Neural cell (in vitro differentiated cells): Measurements from ENCODE around the gene S100A12. TPM values are rescaled to one million over a fixed set of nuclear protein-coding genes. Genes with fewer than 3 reads are reported as not detected.

Experiments
- H2AFZ ChIP-seq: fragments of 200-600, 300-800 bp; sonication (generic), shearing (Covaris generic); 2 replicates; pipeline ENCODE4 v1.6.0; 2014; ENCODE audit warnings: low read depth, mild to moderate bottlenecking, antibody characterized with exemption, low read length, moderate library complexity
- H3F3A ChIP-seq: fragments of 200-600 bp; shearing (Covaris generic); 2 replicates; pipeline ENCODE4 v1.6.1; 2016; ENCODE audit warnings: mild to moderate bottlenecking, moderate library complexity, mixed read lengths, antibody characterized with exemption, low read length; ENCODE audit not compliant: insufficient read depth, poor library complexity, severe bottlenecking
- H3K27ac ChIP-seq: fragments of 200-600, 300-800 bp; sonication (generic), shearing (Covaris generic); 2 replicates; pipeline ENCODE4 v1.5.1; 2014; ENCODE audit warnings: mild to moderate bottlenecking, low read length, moderate library complexity
- H3K27me3 ChIP-seq: fragments of 300-800, 200-600 bp; sonication (generic), shearing (Covaris generic); 2 replicates; pipeline ENCODE4 v1.6.0; 2014; ENCODE audit warnings: mild to moderate bottlenecking, low read depth, low read length, moderate library complexity; ENCODE audit not compliant: insufficient read depth
- H3K36me3 ChIP-seq: fragments of 300-800, 200-600 bp; sonication (generic), shearing (Covaris generic); 2 replicates; pipeline ENCODE4 v1.5.1; 2014; ENCODE audit warnings: mild to moderate bottlenecking, antibody characterized with exemption, low read length, moderate library complexity; ENCODE audit not compliant: insufficient read depth
- H3K4me2 ChIP-seq: fragments of 300-800, 200-600 bp; sonication (generic), shearing (Covaris generic); 2 replicates; pipeline ENCODE4 v1.6.0; 2014; ENCODE audit warnings: mild to moderate bottlenecking, low read length
- H3K4me3 ChIP-seq: fragments of 300-800, 200-600 bp; sonication (generic), shearing (Covaris generic); 2 replicates; pipeline ENCODE4 v1.5.1; 2014; ENCODE audit warnings: mild to moderate bottlenecking, low read length, moderate library complexity
- H3K79me2 ChIP-seq: fragments of 200-600 bp; shearing (Covaris generic); replicated peaks from 2 replicates; pipeline ENCODE4 v1.6.0; 2014; ENCODE audit warnings: mild to moderate bottlenecking, low read length, moderate library complexity; ENCODE audit not compliant: insufficient read depth
- H3K9ac ChIP-seq: fragments of 300-800, 200-600 bp; sonication (generic), shearing (Covaris generic); 2 replicates; pipeline ENCODE4 v1.6.1; 2016; ENCODE audit warnings: mild to moderate bottlenecking, low read length, mixed read lengths
- H3K9me2 ChIP-seq: fragments of 200-600 bp; shearing (Covaris generic); 2 replicates; pipeline ENCODE4 v1.6.1; 2016; ENCODE audit warnings: mild to moderate bottlenecking, low read length, mixed read lengths; ENCODE audit not compliant: insufficient read depth
- H3K9me3 ChIP-seq: fragments of 200-600, 300-800 bp; sonication (generic), shearing (Covaris generic); 2 replicates; pipeline ENCODE4 v1.6.1; 2016; ENCODE audit warnings: mild to moderate bottlenecking, mixed run types, low read length, moderate library complexity, mixed read lengths
- H4K20me1 ChIP-seq: fragments of 200-600 bp; shearing (Covaris generic); 2 replicates; pipeline ENCODE4 v1.6.1; 2016; ENCODE audit warnings: mild to moderate bottlenecking, mixed run types; ENCODE audit not compliant: insufficient read depth
- EP300 ChIP-seq: fragments of 450-650 bp; conservative IDR thresholded peaks from 2 replicates; pipeline ENCODE4 v1.6.1; 2014; ENCODE audit warnings: antibody characterized with exemption, mild to moderate bottlenecking, moderate library complexity; ENCODE audit not compliant: poor library complexity, severe bottlenecking
- EZH2 ChIP-seq: fragments of 200-600, 300-800 bp; shearing (Covaris generic), sonication (generic); IDR thresholded peaks from 2 replicates; pipeline ENCODE4 v1.6.1; 2014; ENCODE audit warnings: antibody characterized with exemption, low read length, borderline replicate concordance, mild to moderate bottlenecking; ENCODE audit not compliant: insufficient read depth, poor library complexity, severe bottlenecking
- MXI1 ChIP-seq: fragments of 450-650 bp; conservative IDR thresholded peaks from 2 replicates; pipeline ENCODE4 v1.6.1; 2014; ENCODE audit warnings: antibody characterized with exemption, mild to moderate bottlenecking; ENCODE audit not compliant: poor library complexity, severe bottlenecking
- POLR2AphosphoS5 ChIP-seq: IDR thresholded peaks from 2 replicates; pipeline ENCODE4 v1.6.1; 2012
- RAD21 ChIP-seq: fragments of 450-650 bp; conservative IDR thresholded peaks from 2 replicates; pipeline ENCODE4 v1.6.1; 2014; ENCODE audit warnings: antibody characterized with exemption, mild to moderate bottlenecking, moderate library complexity
- SMC3 ChIP-seq: fragments of 450-650 bp; conservative IDR thresholded peaks from 2 replicates; pipeline ENCODE4 v1.6.1; 2014; ENCODE audit warnings: antibody characterized with exemption, mild to moderate bottlenecking, moderate library complexity; ENCODE audit not compliant: poor library complexity
- TAF1 ChIP-seq: IDR thresholded peaks from 2 replicates; pipeline ENCODE4 v1.6.1; 2012; ENCODE audit warnings: low read depth
- polyA plus RNA-seq: library from polyadenylated mRNA; depleted of rRNA; stranded (reverse); fragments of >200 nt; gene quantifications from 2 replicates; pipeline ENCODE4 v1.2.3, GENCODE V29; 2014
- TF ChIP-seq, protein P1 (sequence below): IDR thresholded peaks from 2 replicates; pipeline ENCODE4 v1.6.1; 2012; ENCODE audit warnings: borderline replicate concordance
- TF ChIP-seq, protein P2 (sequence below): fragments of 450-650 bp; IDR thresholded peaks from 2 replicates; pipeline ENCODE4 v1.5.1; 2014; ENCODE audit warnings: antibody characterized with exemption, mild to moderate bottlenecking, moderate library complexity; ENCODE audit not compliant: poor library complexity, severe bottlenecking

The S100A12 gene
- polyA plus RNA-seq, 1 donor from 2014 or later, result not detected

DNA sequence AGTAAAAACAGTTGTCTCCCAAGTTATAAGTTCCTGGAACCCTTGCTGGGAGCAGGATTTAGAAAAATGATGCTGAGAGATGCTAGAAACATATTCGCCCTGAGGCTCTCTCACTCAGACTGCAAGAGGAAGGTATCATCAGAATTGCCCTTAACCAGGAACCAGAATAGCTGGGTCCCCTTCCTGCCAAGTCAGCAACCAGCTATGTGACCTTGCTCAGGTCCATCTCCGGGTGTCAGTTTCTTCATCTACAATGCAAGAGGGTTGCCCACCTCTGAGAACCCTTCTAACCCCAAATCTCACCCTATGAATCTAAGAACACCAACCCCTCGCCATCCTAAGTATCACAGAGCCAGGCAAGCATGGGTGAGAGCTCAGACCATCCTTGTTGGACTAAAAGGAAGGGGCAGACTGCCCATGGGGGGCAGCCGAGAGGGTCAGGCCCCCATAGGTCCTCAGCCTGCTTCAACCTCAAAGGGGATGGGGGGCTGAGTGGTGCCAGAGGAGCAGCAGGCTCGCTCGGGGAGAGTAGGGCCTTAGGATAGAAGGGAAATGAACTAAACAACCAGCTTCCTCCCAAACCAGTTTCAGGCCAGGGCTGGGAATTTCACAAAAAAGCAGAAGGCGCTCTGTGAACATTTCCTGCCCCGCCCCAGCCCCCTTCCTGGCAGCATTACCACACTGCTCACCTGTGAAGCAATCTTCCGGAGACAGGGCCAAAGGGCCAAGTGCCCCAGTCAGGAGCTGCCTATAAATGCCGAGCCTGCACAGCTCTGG, 18.2 kb downstream of the S100A12 start:
- Histone ChIP-seq H3K4me2 (no peak overlapping the region), H3K9me3 (no peaks in the 10 kb centered on the region), H3K9me2 (no peaks in the 10 kb centered on the region), H3K79me2 (no peaks in the 10 kb centered on the region), H3K36me3 (no peaks in the 10 kb centered on the region), H3K9ac (no peak overlapping the region), H3F3A (no peaks in the 10 kb centered on the region), H3K27ac (no peak overlapping the region), H3K4me3 (no peak overlapping the region), H2AFZ (no peak overlapping the region), H4K20me1 (no peaks in the 10 kb centered on the region), H3K27me3 (no peaks in the 10 kb centered on the region)
- TF ChIP-seq MXI1 (no peak), EP300 (no peak), SMC3 (no peak), TAF1 (no peak), POLR2AphosphoS5 (no peak), RAD21 (no peak), EZH2 (no peak)
- TF ChIP-seq, protein P1, sequence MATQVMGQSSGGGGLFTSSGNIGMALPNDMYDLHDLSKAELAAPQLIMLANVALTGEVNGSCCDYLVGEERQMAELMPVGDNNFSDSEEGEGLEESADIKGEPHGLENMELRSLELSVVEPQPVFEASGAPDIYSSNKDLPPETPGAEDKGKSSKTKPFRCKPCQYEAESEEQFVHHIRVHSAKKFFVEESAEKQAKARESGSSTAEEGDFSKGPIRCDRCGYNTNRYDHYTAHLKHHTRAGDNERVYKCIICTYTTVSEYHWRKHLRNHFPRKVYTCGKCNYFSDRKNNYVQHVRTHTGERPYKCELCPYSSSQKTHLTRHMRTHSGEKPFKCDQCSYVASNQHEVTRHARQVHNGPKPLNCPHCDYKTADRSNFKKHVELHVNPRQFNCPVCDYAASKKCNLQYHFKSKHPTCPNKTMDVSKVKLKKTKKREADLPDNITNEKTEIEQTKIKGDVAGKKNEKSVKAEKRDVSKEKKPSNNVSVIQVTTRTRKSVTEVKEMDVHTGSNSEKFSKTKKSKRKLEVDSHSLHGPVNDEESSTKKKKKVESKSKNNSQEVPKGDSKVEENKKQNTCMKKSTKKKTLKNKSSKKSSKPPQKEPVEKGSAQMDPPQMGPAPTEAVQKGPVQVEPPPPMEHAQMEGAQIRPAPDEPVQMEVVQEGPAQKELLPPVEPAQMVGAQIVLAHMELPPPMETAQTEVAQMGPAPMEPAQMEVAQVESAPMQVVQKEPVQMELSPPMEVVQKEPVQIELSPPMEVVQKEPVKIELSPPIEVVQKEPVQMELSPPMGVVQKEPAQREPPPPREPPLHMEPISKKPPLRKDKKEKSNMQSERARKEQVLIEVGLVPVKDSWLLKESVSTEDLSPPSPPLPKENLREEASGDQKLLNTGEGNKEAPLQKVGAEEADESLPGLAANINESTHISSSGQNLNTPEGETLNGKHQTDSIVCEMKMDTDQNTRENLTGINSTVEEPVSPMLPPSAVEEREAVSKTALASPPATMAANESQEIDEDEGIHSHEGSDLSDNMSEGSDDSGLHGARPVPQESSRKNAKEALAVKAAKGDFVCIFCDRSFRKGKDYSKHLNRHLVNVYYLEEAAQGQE, result no peak
- TF ChIP-seq, protein P2, sequence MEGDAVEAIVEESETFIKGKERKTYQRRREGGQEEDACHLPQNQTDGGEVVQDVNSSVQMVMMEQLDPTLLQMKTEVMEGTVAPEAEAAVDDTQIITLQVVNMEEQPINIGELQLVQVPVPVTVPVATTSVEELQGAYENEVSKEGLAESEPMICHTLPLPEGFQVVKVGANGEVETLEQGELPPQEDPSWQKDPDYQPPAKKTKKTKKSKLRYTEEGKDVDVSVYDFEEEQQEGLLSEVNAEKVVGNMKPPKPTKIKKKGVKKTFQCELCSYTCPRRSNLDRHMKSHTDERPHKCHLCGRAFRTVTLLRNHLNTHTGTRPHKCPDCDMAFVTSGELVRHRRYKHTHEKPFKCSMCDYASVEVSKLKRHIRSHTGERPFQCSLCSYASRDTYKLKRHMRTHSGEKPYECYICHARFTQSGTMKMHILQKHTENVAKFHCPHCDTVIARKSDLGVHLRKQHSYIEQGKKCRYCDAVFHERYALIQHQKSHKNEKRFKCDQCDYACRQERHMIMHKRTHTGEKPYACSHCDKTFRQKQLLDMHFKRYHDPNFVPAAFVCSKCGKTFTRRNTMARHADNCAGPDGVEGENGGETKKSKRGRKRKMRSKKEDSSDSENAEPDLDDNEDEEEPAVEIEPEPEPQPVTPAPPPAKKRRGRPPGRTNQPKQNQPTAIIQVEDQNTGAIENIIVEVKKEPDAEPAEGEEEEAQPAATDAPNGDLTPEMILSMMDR, result no peak

DNA sequence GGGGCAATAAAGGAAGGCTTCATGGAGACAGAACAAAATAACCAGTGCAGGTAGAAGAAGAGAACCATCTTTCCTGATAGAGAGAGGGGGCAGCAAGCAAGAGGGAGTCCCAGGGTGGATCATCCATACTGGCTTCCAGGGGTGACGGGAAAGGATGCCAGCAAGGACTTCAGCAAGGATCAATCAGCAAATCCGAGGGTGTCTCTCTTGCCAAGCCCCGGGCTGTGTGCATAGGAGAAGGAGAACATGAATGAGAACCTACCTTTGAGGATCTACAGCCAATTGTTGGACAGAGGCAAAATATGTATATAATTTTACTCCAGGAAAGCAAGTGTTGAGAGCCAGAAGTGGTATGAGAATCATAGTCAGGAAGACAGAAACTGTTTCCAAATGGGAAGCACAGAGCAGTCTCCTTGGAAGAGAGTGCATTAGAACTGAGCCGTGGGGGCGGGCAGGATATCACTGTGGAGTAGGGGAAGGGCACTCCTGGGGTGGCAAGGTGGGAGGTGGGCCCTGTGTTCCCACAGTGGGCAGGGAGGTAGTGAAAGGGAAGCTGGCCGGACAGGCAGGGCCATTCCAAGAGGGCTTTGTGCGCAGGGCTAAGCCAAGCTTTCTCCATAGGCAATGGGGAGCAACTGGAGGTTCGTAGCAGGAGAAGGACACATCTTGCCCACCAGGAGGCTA, 18.9 kb downstream of the S100A12 start:
- Histone ChIP-seq H3K27ac (no peak overlapping the region), H4K20me1 (no peaks in the 10 kb centered on the region), H3K4me2 (no peak overlapping the region), H3K9me2 (no peaks in the 10 kb centered on the region), H3K9ac (no peak overlapping the region), H3K4me3 (no peak overlapping the region), H3K27me3 (no peaks in the 10 kb centered on the region), H3K9me3 (no peaks in the 10 kb centered on the region), H3K36me3 (no peaks in the 10 kb centered on the region), H3K79me2 (no peaks in the 10 kb centered on the region), H3F3A (no peaks in the 10 kb centered on the region), H2AFZ (no peak overlapping the region)
- no peak for TF ChIP-seq POLR2AphosphoS5
- TF ChIP-seq RAD21, result no peak
- TF ChIP-seq SMC3, result no peak
- TF ChIP-seq TAF1, result no peak
- TF ChIP-seq EZH2, result no peak
- TF ChIP-seq, protein P1, result no peak
- no peak for TF ChIP-seq EP300
- TF ChIP-seq, protein P2, result no peak
- TF ChIP-seq MXI1, result no peak
